GM13976 (cell line): ENCODE data around the gene DEUP1.

Source experiments
- DNase-seq: peaks from one replicate; pipeline ENCODE4 v3.0.0; 2012; ENCODE audit warnings: low spot score
- CTCF ChIP-seq: IDR thresholded peaks from 2 replicates; pipeline ENCODE4 v1.5.1; 2012; ENCODE audit warnings: borderline replicate concordance, mild to moderate bottlenecking; ENCODE audit not compliant: insufficient read depth; ENCODE audit errors: extremely low read depth, missing control alignments, control extremely low read depth
- in situ Hi-C: fragments of 300-500 bp; cut with MboI; formaldehyde crosslinking; loops from one replicate; pipeline ENCODE4 v1.12.0; 2022; ENCODE audit warnings: low sequenced_read_pairs, mixed read lengths, inconsistent platforms; ENCODE audit not compliant: unreplicated experiment

Gene DEUP1

GRCh38 chr11:93348930-93349329 is 18.4 kb downstream of the DEUP1 start:
- no peak for TF ChIP-seq CTCF
- no peak for DNase-seq
- in situ Hi-C loops, result no loop called here

- in situ Hi-C loops, result no loop called here
- TF ChIP-seq CTCF, result no peak
- no peak for DNase-seq
These were observed 20.3 kb downstream of the DEUP1 start for GRCh38 chr11:93350835-93351234.

GRCh38 chr11:93359396-93359795 is 28.9 kb downstream of the DEUP1 start:
- in situ Hi-C loops, result no loop called here
- DNase-seq, result no peak
- TF ChIP-seq CTCF, result no peak

GRCh38 chr11:93361435-93361834 is 30.9 kb downstream of the DEUP1 start:
- in situ Hi-C loops, result no loop called here
- no peak for TF ChIP-seq CTCF
- no peak for DNase-seq

GRCh38 chr11:93368022-93368421 is 37.5 kb downstream of the DEUP1 start:
- TF ChIP-seq CTCF, result no peak
- in situ Hi-C loops, result no loop called here
- no peak for DNase-seq

- no peak for TF ChIP-seq CTCF
- in situ Hi-C loops, result no loop called here
- no peak for DNase-seq
These were observed 39.7 kb downstream of the DEUP1 start for GRCh38 chr11:93370260-93370659.

GRCh38 chr11:93389737-93390136 is 59.2 kb downstream of the DEUP1 start:
- in situ Hi-C loops, result no loop called here
- TF ChIP-seq CTCF, result no peak
- no peak for DNase-seq
